Brain microvascular endothelial cell (primary cell): ENCODE data around the gene BTBD1.
A peak's percentile ranks its signal among the peaks of the same experiment; 100 is the strongest.

Experiments used
- DNase-seq: peaks from one replicate; pipeline ENCODE4 v3.0.0-alpha.2; 2020
- H3K27ac ChIP-seq: fragments of 250-450 bp; sonication (Bioruptor Pico); 2 replicates; pipeline ENCODE4 v1.5.1; 2020; ENCODE audit warnings: mild to moderate bottlenecking, moderate library complexity
- H3K27me3 ChIP-seq: fragments of 250-450 bp; sonication (Bioruptor Pico); replicated peaks from 2 replicates; pipeline ENCODE4 v1.5.1; 2020; ENCODE audit warnings: mild to moderate bottlenecking
- H3K36me3 ChIP-seq: fragments of 250-450 bp; sonication (Bioruptor Pico); replicated peaks from 2 replicates; pipeline ENCODE4 v1.5.1; 2020; ENCODE audit warnings: mild to moderate bottlenecking
- H3K4me3 ChIP-seq: 2 replicates; pipeline ENCODE4 v1.5.1; 2011; ENCODE audit warnings: low read depth, mild to moderate bottlenecking, control low read depth, low read length, moderate library complexity
- in situ Hi-C: cut with HindIII; loops from 2 replicates; pipeline ENCODE4 v1.10.0; 2017; ENCODE audit warnings: low sequenced_read_pairs, low pct_ligation_motif_present
- TF ChIP-seq, protein P1 (sequence below): IDR thresholded peaks from 2 replicates; pipeline ENCODE4 v1.5.1; 2011; ENCODE audit warnings: low read depth, mild to moderate bottlenecking, moderate library complexity, low read length, control low read depth, inconsistent platforms; ENCODE audit errors: missing control alignments

BTBD1 gene

DNA sequence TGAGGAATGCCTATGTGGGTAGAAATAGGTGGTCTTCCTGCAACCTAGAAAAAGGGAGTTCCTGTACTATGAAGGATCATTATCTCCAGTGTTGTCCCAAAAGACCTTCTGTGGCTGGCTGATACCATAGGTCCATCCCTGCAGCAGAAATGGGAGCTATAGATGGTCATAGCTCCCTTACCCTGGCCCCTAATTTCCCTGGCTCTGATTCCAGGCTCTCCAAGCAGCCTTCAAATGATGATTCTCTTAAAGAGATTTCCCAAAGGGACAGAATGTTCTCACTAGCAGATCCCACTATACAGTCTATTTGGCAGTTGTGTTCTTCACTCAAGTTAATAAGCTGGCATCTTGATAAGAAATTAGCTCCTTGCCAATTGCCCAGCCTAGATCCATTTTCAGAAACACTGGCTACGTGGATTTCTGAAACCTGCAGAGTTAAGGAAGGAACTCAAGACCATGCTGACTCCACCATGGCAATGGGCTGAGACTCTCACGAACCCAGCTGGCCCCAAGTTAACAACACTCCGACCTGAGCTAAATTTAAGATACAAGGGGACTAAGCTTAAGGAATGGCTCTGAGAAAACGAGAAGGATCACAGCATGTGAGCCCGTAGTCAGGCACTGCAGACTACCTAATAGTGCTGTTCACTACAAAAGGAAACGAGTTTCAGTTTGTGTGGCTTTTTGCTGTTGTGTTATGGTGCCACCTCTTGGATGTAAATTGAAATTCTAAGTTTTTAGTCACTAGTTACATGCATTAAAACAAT lies 67.0 kb downstream of the BTBD1 start:
- TF ChIP-seq, protein P1, sequence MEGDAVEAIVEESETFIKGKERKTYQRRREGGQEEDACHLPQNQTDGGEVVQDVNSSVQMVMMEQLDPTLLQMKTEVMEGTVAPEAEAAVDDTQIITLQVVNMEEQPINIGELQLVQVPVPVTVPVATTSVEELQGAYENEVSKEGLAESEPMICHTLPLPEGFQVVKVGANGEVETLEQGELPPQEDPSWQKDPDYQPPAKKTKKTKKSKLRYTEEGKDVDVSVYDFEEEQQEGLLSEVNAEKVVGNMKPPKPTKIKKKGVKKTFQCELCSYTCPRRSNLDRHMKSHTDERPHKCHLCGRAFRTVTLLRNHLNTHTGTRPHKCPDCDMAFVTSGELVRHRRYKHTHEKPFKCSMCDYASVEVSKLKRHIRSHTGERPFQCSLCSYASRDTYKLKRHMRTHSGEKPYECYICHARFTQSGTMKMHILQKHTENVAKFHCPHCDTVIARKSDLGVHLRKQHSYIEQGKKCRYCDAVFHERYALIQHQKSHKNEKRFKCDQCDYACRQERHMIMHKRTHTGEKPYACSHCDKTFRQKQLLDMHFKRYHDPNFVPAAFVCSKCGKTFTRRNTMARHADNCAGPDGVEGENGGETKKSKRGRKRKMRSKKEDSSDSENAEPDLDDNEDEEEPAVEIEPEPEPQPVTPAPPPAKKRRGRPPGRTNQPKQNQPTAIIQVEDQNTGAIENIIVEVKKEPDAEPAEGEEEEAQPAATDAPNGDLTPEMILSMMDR: peak; percentile 58
- peak; percentile 52 for DNase-seq
- Histone ChIP-seq H3K4me3 (peak overlapping the region; percentile 40), H3K27ac (no peak overlapping the region), H3K27me3 (no peaks in the 10 kb centered on the region), H3K36me3 (peaks cover 3% of the 10 kb centered on the region)
- in situ Hi-C loops: no loop called here

DNA sequence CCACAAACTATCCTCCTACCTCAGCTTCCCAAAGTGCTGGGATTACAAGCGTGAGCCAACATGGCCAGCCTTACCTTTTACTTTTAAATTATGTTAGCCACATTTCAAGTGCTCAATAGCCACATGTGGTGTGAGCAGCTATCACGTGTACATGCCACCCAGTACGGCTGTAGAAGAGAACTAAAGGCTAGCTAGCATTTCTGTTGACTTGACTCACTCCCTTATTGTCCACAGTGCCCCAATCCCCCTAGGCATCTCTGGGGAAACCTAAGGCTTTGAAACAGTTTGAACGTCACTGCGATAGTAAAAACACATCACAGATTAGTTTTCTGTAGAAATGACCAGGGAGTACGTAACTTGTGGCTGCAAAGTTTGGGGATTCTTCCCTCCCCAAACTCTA lies 67.6 kb downstream of the BTBD1 start:
- in situ Hi-C loops: no loop called here
- no peaks in the 10 kb centered on the region for H3K36me3 ChIP-seq
- DNase-seq: no peak
- TF ChIP-seq, protein P1: no peak
- no peaks in the 10 kb centered on the region for H3K27me3 ChIP-seq
- H3K4me3 ChIP-seq: no peak overlapping the region
- no peak overlapping the region for H3K27ac ChIP-seq

DNA sequence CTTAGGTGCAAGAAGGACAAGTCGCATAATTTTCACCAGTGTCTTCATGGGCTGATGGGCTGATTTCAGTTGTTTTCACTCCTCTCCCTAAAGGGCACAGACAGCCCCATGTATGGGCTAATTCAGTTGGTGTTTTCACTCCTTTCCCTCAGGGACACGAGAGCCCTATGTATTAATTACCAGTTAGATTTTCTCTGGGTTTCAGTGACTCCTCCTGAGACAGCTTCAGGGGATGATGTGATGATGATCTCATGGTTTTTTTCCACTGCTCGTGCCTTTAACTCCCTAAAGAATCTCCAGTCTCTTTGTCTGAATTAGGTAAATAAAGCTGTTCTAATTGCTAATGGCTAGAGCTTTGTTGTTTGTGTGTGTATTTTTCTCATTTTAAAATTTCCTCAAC lies 71.1 kb downstream of the BTBD1 start:
- Histone ChIP-seq H3K27me3 (no peaks in the 10 kb centered on the region), H3K4me3 (no peak overlapping the region), H3K27ac (no peak overlapping the region), H3K36me3 (no peaks in the 10 kb centered on the region)
- TF ChIP-seq, protein P1: no peak
- in situ Hi-C loops: no loop called here
- DNase-seq: no peak

DNA sequence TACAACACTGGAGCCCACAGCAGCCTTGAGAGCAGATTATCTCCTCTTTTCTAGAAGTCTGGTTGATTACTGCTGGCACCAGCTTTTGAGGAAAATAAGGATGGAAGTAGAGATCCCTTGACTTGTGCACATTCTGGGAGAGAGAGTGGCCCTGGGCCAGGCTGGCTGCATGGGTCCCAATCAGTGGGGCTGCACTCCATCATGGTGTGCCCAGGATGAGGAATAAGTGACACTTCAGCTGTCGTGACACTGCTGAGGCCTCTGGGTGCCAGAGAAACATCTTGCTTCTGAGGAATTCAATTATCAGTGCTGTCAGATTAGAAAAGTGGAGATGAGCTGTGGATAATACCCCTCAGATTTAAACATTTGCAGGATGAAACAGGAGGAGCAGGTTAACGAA lies 72.0 kb downstream of the BTBD1 start:
- H3K27ac ChIP-seq: no peak overlapping the region
- in situ Hi-C loops: no loop called here
- no peak for DNase-seq
- no peak overlapping the region for H3K4me3 ChIP-seq
- H3K27me3 ChIP-seq: no peaks in the 10 kb centered on the region
- no peaks in the 10 kb centered on the region for H3K36me3 ChIP-seq
- TF ChIP-seq, protein P1: no peak

DNA sequence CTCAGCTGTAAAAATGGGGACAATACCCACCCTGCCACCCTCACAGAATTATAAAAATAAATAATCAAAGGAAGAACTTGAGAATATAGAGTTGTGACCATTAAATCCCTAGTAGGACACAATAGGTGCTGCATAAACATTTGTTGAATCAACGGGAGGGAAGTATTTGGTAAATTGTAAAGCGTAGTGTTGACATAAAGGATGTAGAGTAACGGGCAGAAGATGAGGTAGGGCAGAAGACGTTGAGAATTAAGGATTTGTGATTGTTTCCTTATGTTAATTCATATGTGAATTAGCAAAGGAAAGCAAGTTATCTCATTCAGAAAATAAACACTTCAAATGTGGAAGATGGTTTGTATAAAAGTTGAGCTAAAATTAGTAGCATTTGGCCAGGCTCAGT lies 73.9 kb downstream of the BTBD1 start:
- DNase-seq: no peak
- in situ Hi-C loops: no loop called here
- Histone ChIP-seq H3K4me3 (no peak overlapping the region), H3K27me3 (no peaks in the 10 kb centered on the region), H3K27ac (no peak overlapping the region), H3K36me3 (peaks cover 3% of the 10 kb centered on the region)
- TF ChIP-seq, protein P1: no peak
